SU-DHL-6 (cell line): ENCODE data around the gene ITPKB.
"Not testable (repeated sequence)": the region's sequence is repeated elsewhere in the genome, so short reads cannot be mapped to it uniquely, and the experiment has no call there.

Source experiments
- H2AFZ ChIP-seq: fragments of 200-600 bp; sonication (generic); 2 replicates; pipeline ENCODE4 v1.6.1; 2014; ENCODE audit warnings: low read depth, mild to moderate bottlenecking, moderate library complexity, mixed read lengths, antibody characterized with exemption, low read length; ENCODE audit not compliant: severe bottlenecking
- H3F3A ChIP-seq: fragments of 200-600 bp; shearing (Covaris generic); 2 replicates; pipeline ENCODE4 v1.6.0; 2016; ENCODE audit warnings: antibody characterized with exemption, mild to moderate bottlenecking; ENCODE audit not compliant: insufficient read depth
- H3K27ac ChIP-seq: fragments of 200-600 bp; sonication (generic); 2 replicates; pipeline ENCODE4 v1.5.1; 2016; ENCODE audit warnings: low read depth, mild to moderate bottlenecking, low read length, moderate library complexity, mixed read lengths
- H3K27me3 ChIP-seq: fragments of 200-600 bp; sonication (generic), shearing (Covaris generic); 2 replicates; pipeline ENCODE4 v1.6.0; 2014; ENCODE audit warnings: mild to moderate bottlenecking, low read length
- H3K36me3 ChIP-seq: fragments of 200-600 bp; sonication (generic); 2 replicates; pipeline ENCODE4 v1.6.1; 2014; ENCODE audit warnings: mild to moderate bottlenecking, low read length, mixed read lengths
- H3K4me2 ChIP-seq: fragments of 300-600, 200-600 bp; shearing (Covaris generic), sonication (generic); 2 replicates; pipeline ENCODE4 v1.6.0; 2014; ENCODE audit warnings: low read length, low read depth, mild to moderate bottlenecking; ENCODE audit not compliant: poor library complexity, severe bottlenecking
- H3K4me3 ChIP-seq: fragments of 200-600 bp; sonication (generic); 2 replicates; pipeline ENCODE4 v1.5.1; 2014; ENCODE audit warnings: antibody characterized with exemption, low read length, mild to moderate bottlenecking, mixed read lengths; ENCODE audit not compliant: insufficient read depth, poor library complexity, severe bottlenecking
- H3K79me2 ChIP-seq: fragments of 200-600 bp; sonication (generic); 2 replicates; pipeline ENCODE4 v1.6.1; 2014; ENCODE audit warnings: mild to moderate bottlenecking, low read length, moderate library complexity; ENCODE audit not compliant: insufficient read depth
- H3K9ac ChIP-seq: fragments of 200-600 bp; sonication (generic); 2 replicates; pipeline ENCODE4 v1.7.0; 2014; ENCODE audit warnings: mild to moderate bottlenecking, low read length
- H3K9me2 ChIP-seq: fragments of 200-600 bp; sonication (generic); replicated peaks from 2 replicates; pipeline ENCODE4 v1.6.1; 2014; ENCODE audit warnings: low read length; ENCODE audit not compliant: insufficient read depth
- H3K9me3 ChIP-seq: fragments of 200-600 bp; sonication (generic); 2 replicates; pipeline ENCODE4 v1.6.1; 2014; ENCODE audit warnings: low read length, mixed read lengths; ENCODE audit not compliant: insufficient read depth
- H4K20me1 ChIP-seq: fragments of 200-600 bp; sonication (generic); 2 replicates; pipeline ENCODE4 v1.6.1; 2014; ENCODE audit warnings: low read depth, mild to moderate bottlenecking, antibody characterized with exemption, low read length, moderate library complexity, mixed read lengths
- CTCF ChIP-seq: fragments of 200-600 bp; sonication (generic); IDR thresholded peaks from one replicate; pipeline ENCODE4 v1.5.1; 2017; ENCODE audit warnings: antibody characterized with exemption, mild to moderate bottlenecking, low read length, moderate library complexity; ENCODE audit not compliant: insufficient read depth, poor library complexity, severe bottlenecking
- EZH2phosphoT487 ChIP-seq: fragments of 200-600 bp; sonication (generic), shearing (Covaris generic); conservative IDR thresholded peaks from 2 replicates; pipeline ENCODE4 v1.6.1; 2018; ENCODE audit warnings: mild to moderate bottlenecking, antibody characterized with exemption, low read length, moderate library complexity, mixed read lengths

Gene ITPKB

GRCh38 chr1:226599636-226600238 lies 139.3 kb downstream of the ITPKB start:
- no peaks in the 10 kb centered on the region for H4K20me1 ChIP-seq
- no peaks in the 10 kb centered on the region for H3K9me2 ChIP-seq
- no peak for TF ChIP-seq CTCF
- no peak for TF ChIP-seq EZH2phosphoT487
- no peak overlapping the region for H3K4me2 ChIP-seq
- no peak overlapping the region for H3K4me3 ChIP-seq
- H3K9ac ChIP-seq = no peak overlapping the region
- H3K27ac ChIP-seq = no peak overlapping the region
- no peaks in the 10 kb centered on the region for H3K79me2 ChIP-seq
- no peaks in the 10 kb centered on the region for H3K27me3 ChIP-seq
- no peaks in the 10 kb centered on the region for H3K36me3 ChIP-seq
- H3K9me3 ChIP-seq = no peaks in the 10 kb centered on the region
- no peak overlapping the region for H2AFZ ChIP-seq
- H3F3A ChIP-seq = no peaks in the 10 kb centered on the region

- not testable (repeated sequence) for H4K20me1 ChIP-seq, H3K9ac ChIP-seq, H2AFZ ChIP-seq, H3K27me3 ChIP-seq, H3K9me2 ChIP-seq, H3K36me3 ChIP-seq, H3K4me2 ChIP-seq, H3K9me3 ChIP-seq, H3K4me3 ChIP-seq, H3F3A ChIP-seq, H3K27ac ChIP-seq, H3K79me2 ChIP-seq
These were observed 140.1 kb downstream of the ITPKB start for GRCh38 chr1:226598955-226599354.

GRCh38 chr1:226598455-226598849 lies 140.6 kb downstream of the ITPKB start:
- Histone ChIP-seq H3K27ac (no peak overlapping the region), H3K4me3 (no peak overlapping the region), H3K9ac (no peak overlapping the region), H3K27me3 (no peaks in the 10 kb centered on the region), H3F3A (no peaks in the 10 kb centered on the region), H3K79me2 (no peaks in the 10 kb centered on the region), H4K20me1 (no peaks in the 10 kb centered on the region), H3K4me2 (no peak overlapping the region), H3K36me3 (no peaks in the 10 kb centered on the region), H3K9me3 (no peaks in the 10 kb centered on the region), H2AFZ (no peak overlapping the region), H3K9me2 (no peaks in the 10 kb centered on the region)
- TF ChIP-seq EZH2phosphoT487 (no peak), CTCF (no peak)

DNA sequence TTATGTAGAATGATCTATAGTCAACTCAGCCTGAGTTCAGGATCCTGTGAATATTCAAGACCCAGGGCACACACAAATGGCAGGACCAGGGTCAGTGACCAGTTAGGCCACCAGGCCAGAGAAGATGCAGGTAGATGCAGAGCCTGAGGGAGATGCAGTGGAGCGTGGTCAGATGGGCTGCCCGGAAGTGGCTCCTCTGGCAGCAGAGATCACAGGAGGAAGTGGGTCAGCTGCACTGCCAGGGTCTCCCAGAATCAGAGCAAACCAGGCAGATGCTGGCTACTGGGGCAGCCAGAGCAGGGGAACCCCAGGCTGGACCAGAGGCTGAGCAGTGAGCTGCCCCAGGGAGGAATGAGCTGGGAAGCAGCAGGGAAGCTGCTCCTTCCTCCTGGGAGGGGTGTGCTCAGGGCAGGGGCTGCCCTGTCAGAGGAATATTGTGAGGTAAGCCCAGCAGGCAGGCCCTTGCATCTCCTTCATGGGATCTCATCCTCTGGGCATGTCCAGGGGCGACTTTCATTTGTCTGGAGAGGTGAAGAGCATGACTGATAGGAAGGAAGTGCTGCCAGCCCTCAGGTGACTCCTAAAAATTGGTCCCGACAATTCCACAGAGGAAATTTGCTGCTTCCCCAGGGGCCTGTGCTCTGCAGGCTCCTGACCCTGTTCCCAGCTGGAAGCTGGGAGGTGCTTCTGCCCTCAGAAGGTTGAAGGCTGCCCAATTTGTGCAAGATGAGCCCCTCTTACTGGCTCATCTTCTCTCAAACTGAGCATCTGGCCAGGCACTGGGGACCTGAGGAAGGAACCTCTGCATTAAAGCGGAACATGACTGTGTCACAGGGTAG lies 141.2 kb downstream of the ITPKB start:
- no peaks in the 10 kb centered on the region for H3K9me2 ChIP-seq
- H2AFZ ChIP-seq = no peak overlapping the region
- H3K9me3 ChIP-seq = no peaks in the 10 kb centered on the region
- H3K27me3 ChIP-seq = no peaks in the 10 kb centered on the region
- H3K4me2 ChIP-seq = no peak overlapping the region
- H3K36me3 ChIP-seq = no peaks in the 10 kb centered on the region
- H3K4me3 ChIP-seq = no peak overlapping the region
- no peaks in the 10 kb centered on the region for H4K20me1 ChIP-seq
- no peak overlapping the region for H3K9ac ChIP-seq
- H3K27ac ChIP-seq = no peak overlapping the region
- no peaks in the 10 kb centered on the region for H3F3A ChIP-seq
- TF ChIP-seq EZH2phosphoT487 (no peak), CTCF (no peak)
- H3K79me2 ChIP-seq = no peaks in the 10 kb centered on the region
